NCI-H774 (cell line): ENCODE results near the gene ACSL6.
A peak's percentile ranks its signal among the peaks of the same experiment; 100 is the strongest.

Experiments
- DNase-seq: peaks from one replicate; lab custom pipeline; 2025; lab: John Stamatoyannopoulos, UW

ACSL6 gene, protein sequence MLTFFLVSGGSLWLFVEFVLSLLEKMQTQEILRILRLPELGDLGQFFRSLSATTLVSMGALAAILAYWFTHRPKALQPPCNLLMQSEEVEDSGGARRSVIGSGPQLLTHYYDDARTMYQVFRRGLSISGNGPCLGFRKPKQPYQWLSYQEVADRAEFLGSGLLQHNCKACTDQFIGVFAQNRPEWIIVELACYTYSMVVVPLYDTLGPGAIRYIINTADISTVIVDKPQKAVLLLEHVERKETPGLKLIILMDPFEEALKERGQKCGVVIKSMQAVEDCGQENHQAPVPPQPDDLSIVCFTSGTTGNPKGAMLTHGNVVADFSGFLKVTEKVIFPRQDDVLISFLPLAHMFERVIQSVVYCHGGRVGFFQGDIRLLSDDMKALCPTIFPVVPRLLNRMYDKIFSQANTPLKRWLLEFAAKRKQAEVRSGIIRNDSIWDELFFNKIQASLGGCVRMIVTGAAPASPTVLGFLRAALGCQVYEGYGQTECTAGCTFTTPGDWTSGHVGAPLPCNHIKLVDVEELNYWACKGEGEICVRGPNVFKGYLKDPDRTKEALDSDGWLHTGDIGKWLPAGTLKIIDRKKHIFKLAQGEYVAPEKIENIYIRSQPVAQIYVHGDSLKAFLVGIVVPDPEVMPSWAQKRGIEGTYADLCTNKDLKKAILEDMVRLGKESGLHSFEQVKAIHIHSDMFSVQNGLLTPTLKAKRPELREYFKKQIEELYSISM

GRCh38 chr5:132011622-132012343 is at the start of gene ACSL6:
ACSL6 (minus strand) TSS chr5:132011658; CDS start chr5:132011553, 105 bp downstream.
- peak; percentile 35 for DNase-seq

DNA sequence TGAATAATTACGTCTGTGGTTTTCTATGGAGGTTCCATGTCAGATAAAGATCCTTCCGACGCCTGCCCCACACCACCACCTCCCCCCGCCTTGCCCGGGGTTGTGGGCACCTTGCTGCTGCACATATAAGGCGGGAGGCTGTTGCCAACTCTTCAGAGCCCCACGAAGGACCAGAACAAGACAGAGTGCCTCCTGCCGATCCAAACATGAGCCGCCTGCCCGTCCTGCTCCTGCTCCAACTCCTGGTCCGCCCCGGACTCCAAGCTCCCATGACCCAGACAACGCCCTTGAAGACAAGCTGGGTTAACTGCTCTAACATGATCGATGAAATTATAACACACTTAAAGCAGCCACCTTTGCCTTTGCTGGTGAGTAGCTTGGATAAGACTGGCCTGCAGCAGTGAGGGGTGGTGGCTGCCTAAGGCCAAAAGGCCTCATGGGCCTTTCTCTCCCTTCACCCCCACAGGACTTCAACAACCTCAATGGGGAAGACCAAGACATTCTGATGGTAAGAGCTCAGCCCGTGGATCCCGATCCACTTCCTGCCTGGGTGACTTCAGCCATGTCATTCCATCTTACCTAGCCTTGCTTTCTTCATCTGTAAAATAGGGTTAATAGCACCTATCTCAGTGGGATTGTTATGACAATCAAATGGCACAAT is 49.2 kb upstream of the ACSL6 start, which contains the start of gene IL3:
Gene IL3, plus strand, starts transcription at position 155 of the 661 bp plus-strand sequence. Its CDS starts 52 bp downstream, at position 207.
- no peak for DNase-seq

- no peak for DNase-seq
These were observed 48.4 kb upstream of the ACSL6 start for GRCh38 chr5:132059696-132060500.

DNA sequence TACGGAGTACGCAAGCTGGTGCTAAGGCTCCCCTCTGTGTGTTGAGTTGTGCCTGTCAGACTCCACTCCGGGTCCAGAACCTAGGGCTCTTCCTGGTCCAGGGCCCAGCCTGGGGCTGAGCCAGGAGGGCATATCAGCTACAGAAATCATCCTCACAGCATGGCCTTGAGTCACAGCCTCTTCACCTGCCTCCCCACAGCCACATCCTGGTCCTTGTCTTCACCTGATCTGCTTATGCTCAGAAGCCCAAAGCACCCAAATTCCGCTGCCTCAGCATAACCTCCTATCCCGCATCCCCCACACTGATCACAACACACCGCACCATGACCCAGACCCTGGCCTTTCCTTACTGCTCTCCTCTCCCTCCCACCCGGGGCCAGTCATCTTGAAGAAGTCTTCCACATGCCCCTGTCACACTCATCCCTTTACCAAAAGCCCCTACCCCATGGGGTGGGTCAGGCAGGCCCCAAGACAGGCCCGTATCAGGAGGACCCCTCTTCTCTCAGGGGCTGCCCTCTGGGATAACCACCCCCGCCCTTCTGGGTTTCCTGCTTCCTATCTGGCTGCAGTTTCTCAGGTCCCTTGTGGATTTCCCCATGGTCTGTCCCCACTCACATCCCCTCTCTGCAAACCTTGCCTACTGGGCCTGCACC is 47.7 kb upstream of the ACSL6 start:
- DNase-seq, result no peak

DNA sequence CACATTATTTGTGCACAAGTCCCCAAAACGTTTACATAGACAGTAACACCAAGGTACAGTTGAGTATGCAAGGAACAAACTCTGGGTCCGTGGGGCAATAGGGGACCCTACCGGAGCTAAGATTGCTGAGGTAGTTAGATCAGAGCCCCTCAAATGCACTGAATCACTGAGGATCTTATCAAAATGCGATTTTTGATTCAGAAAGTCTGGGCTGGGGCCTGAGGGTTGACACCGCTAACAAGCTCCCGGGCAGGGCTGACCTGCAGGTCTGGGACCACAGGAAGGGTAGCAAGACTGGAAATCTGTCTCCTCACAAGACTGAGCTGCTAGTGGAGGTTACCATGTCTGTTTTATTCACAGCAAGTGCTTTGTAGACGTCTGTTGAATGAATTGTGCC is 47.2 kb upstream of the ACSL6 start:
- DNase-seq, result no peak

GRCh38 chr5:132057498-132058255 is 46.2 kb upstream of the ACSL6 start:
- DNase-seq, result no peak

- DNase-seq, result no peak
These were observed 45.4 kb upstream of the ACSL6 start for GRCh38 chr5:132056610-132057497.

GRCh38 chr5:132055808-132056609 is 44.6 kb upstream of the ACSL6 start:
- DNase-seq, result no peak

DNA sequence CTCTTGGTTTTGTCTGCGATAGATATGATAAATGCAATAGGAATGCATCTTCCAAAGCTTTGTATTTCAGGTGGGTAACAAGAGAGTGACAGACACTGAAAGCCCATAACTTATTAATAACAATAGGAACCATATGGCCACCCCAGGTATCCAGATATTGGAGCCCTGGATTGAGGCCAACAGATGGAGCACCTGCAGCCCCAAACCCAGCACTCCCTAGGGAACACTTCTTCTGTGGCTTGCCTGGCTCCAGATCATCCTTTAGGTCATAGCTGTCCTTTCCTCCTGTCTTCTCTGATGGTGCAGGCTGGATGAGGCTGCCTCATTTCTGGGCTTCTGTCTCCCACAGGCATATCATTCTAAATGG is 44.0 kb upstream of the ACSL6 start:
- DNase-seq, result no peak

DNA sequence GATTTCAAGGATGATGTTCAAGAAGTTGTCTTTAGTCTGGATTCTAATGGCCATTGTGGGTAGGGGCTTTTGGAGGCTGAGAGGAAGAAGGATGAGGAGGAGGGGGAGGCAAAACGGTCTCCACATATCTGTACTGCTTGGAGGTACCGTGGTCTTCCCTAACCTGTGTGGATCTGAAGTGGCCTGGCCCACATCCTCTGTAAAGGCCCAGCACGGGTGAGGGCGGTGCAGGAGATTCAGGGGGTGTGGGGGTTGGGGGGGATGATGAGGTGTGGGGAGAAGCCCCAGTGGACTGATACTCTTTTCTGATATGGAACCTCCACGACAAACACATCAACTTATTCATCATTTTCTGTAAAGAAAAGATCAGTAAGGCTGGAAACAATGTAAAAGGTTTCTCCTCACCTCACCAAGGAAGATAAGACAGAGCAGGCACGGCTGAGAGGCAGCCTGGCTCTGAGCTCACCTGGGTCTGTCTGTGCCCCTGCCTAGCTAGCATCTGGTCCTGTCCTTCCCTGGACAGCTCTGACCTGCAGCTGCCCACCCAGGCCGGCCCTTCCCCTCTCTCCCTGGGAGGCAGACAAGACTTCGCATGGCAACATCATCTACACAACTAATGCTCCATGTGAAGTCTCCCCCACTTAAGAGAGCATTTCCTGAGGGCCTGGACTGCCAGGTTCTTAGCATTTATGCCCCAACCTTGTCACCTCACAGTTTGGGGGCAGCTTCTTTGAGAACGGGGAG is 43.4 kb upstream of the ACSL6 start:
- no peak for DNase-seq

DNA sequence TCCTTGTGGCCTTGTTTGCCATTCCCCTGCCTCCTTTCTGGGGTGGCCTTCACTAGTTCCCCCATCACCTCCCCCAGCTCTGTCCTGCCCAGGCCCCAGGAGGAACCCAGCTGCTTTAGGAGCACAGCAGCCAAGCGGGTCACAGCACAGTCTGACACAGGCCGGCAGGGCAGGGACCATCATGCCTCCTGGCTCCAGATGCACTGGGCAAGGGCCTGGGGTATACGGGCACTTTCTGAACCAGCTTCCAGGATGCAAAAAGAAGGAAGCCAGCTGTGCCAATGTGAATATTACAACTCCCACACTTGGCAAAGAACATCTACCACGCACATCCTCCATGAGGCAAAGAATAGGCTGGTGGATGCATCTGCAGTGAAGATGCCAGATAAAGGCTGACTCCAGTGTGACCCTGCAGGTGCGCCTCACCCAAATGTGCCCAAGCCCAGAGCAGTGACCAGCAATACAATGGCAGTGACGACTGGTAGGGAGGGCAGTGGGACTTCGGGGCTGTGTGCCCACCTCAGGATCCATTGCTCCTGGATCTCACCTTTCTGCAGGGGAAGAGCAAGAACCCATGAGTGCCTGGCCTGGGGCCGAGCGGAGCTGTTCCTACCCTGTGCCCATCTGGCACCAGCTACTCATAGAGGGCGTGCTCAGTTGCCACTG is 42.7 kb upstream of the ACSL6 start:
- DNase-seq, result no peak

DNA sequence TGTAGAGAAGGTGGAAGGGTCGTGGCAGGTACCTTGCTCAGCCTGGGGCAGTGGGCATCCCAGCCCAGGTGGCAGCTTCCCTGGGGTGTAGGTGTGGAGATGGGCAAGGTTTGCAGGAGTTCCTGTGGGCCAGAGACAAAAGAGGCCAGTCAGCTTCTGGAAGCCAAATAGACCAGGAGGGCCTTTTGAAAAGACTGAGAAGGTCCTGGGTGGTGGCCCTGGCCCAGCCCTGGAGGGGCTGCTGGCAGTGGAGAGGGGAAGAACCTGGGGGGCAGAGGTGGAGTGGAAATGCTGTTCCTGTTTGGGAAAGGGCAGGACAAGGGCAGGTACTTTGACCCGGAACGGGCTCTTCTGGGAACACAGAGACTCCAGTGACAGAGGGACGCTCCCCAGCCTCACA is 42.0 kb upstream of the ACSL6 start:
- no peak for DNase-seq

DNA sequence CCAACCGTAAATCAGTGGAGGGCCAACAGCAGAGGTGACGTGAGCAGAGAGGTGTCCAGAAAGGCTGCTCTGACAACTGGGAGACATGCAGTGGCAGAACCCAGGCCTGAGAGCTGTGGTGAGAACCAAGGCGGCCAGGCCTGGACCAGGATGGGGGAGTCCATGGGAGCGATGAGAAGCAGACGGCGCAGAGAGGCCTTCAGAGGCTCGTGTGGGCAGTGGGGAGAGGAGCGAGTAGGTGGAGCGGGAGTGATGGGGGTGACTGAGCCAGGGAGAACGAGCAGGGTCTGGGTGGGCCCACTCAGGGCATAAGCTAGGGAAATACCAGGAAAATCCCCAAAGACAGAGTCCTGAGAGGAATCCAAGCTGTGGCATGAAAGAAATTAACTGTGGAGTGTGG is 41.1 kb upstream of the ACSL6 start:
- no peak for DNase-seq

GRCh38 chr5:132050661-132051552 is 39.4 kb upstream of the ACSL6 start:
- no peak for DNase-seq

DNA sequence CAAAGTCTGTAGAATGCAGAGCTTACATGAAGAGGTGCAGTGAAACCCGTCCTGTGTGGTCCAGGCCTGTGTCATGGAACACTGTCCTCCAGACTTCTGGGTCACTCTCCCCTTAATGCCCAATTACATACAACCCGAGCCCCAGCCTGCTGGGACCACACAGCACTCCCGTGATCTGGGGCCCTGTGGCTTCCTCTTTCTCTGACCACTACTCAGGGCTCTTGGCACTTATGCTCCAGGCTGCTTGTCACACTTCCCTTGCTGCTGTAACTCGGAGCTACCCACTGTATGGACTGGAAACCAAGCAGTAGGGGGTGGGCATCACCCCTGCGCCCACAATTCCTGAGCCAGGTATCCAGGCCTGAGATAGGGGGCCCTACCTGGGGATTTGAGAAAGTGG is 38.7 kb upstream of the ACSL6 start:
- no peak for DNase-seq

- no peak for DNase-seq
These were observed 38.1 kb upstream of the ACSL6 start for GRCh38 chr5:132049559-132049958.
